Epithelial cell of esophagus (primary cell): ENCODE results near the gene METTL25.

Experiments
- DNase-seq: peaks from one replicate; pipeline ENCODE4 v3.0.0; 2010; ENCODE audit warnings: low read depth
- H3K4me3 ChIP-seq: 2 replicates; pipeline ENCODE4 v1.5.1; 2011; ENCODE audit warnings: mild to moderate bottlenecking, low read length, control low read depth
- CTCF ChIP-seq: IDR thresholded peaks from 2 replicates; pipeline ENCODE4 v1.5.1; 2011; ENCODE audit warnings: low read depth, mild to moderate bottlenecking, low read length, control low read depth, inconsistent platforms; ENCODE audit not compliant: insufficient read depth; ENCODE audit errors: missing control alignments

The METTL25 gene

GRCh38 chr12:82527165-82527780, 168.9 kb downstream of the METTL25 start:
- peak; percentile 75 for DNase-seq
- peak; percentile 94 for TF ChIP-seq CTCF
- no peak overlapping the region for H3K4me3 ChIP-seq
